Measurements from ENCODE around the gene ERI3.

Gene ERI3

DNA sequence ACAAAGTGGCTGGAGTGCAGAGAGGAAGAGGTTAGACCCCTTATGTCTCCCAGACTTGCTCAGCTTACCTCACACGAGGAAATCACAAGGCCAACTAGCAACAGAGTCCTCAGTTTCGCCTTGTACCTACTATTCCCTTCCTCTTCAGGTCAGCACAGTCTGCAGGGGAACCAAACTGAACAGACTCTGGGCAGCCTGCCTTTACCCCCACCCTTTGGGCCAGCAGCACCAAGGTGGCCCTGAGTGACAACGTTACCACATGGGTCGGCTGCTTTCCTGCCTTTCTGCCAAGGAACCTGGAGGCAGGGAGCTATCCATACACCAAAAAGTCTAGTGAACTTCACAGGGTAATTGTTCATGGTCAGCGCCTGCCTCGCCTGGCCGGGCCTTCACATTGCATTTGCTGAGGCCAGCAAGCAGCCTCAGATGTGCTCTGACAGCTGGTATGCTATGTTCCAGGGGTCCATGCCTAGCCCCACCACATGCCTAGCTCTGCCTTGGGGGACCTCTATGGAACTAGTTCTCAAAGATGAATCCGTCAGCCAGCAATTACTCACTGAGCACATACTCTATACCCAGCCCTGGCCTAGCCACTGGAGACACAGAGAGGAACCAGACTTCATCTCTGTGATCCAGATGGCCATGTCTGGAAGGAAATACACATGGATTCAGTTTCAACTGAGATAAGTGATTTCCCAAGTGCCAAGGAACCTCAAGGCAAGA lies 72.2 kb downstream of the ERI3 start:
- no peak for DNase-seq

DNA sequence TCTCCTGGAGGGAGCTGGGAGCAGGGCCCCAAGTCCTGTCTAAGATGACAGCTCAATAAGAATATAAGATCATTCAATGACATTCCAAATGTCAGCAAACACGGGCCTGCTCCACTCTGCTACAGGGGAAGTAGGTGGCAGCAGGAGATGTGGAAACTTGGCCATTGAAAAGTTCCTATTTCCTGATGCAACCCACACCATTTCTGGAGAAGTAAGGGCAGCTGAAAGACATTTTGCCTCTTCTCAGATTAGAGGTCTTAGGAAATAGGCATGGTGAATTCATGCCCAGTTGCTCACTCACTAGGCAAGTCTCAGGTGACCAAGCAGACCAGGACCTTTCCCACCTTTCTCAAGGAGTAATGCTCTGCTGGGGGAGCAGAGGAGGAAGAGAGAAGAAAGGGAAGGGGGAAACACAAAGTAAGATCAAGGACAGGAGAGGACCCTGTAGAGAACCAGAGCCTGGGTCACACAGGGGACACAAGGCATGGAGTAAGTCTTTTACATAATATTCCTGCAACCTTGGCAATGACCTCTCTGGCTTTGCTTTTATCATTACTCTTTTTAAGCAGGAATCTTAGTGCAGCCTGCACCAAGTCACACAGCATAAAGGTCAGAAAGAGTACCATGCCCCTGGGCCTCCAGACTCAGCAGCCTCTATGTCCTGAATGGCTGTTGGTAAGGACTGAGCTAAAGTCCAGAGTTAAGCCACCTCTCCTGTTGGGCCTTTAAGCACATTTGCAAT lies 72.9 kb downstream of the ERI3 start:
- DNase-seq = no peak

DNA sequence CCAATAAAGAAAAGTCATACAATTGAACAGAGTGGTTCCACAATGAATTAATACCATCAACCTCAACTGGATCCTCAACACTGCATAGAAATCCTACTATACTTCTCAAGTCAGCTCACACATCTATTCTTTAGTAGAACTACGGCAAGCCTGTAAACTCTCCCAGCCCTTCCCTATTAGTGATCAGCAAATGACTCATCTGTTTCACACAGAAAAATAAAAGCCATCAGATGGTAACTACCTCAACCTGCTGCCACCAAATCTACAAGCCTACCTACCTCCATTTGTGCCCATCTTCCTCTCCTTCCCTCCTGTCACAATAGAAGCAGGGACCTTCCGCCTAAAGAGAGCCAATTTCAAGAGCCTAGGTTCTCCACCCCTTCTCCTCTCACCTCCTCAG lies 78.2 kb downstream of the ERI3 start:
- DNase-seq = no peak

GRCh38 chr1:44275991-44276405 lies 79.1 kb downstream of the ERI3 start:
- DNase-seq = no peak

- DNase-seq = no peak
Measured at GRCh38 chr1:44275296-44275962, 79.6 kb downstream of the ERI3 start.

DNA sequence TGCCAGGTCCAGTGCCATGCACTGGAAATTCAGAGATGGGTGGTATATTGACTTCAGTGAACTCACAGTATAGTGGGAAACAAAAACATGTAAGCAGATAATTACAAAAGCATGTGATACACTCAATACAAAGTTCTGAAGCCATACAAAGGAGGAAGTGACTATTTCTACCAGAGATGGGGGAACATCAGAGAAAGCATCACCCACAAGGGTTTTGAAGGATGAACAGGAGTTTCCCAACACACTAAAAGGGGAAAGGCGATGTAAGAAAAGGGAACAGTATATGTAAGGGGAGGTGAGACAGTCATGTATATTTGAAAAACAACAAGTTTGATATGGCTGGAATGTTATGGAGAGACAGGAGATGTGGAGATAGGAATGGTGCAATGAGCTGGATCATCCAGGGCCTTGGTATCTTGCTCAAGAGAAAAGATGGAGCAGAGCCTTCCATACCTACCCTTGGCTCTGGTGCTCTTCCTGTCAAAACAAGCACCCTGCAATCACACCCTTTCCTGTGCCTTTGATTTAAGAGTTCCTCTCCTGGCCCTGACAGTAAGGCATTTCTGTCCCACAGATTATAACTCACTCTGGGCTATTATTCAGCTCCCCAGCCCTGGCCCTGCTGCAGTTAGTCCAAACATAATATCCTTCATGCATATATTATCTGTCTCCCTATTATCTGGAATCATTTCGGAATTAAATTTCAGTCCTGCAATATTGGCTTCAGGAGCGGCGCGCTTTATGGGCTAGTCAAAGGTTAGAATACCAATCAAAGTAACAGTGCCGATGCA lies 81.3 kb downstream of the ERI3 start:
- no peak for DNase-seq

- no peak for DNase-seq
Measured at GRCh38 chr1:44272992-44273391, 82.1 kb downstream of the ERI3 start.

- no peak for DNase-seq
Measured at GRCh38 chr1:44271646-44272045, 83.4 kb downstream of the ERI3 start.

DNA sequence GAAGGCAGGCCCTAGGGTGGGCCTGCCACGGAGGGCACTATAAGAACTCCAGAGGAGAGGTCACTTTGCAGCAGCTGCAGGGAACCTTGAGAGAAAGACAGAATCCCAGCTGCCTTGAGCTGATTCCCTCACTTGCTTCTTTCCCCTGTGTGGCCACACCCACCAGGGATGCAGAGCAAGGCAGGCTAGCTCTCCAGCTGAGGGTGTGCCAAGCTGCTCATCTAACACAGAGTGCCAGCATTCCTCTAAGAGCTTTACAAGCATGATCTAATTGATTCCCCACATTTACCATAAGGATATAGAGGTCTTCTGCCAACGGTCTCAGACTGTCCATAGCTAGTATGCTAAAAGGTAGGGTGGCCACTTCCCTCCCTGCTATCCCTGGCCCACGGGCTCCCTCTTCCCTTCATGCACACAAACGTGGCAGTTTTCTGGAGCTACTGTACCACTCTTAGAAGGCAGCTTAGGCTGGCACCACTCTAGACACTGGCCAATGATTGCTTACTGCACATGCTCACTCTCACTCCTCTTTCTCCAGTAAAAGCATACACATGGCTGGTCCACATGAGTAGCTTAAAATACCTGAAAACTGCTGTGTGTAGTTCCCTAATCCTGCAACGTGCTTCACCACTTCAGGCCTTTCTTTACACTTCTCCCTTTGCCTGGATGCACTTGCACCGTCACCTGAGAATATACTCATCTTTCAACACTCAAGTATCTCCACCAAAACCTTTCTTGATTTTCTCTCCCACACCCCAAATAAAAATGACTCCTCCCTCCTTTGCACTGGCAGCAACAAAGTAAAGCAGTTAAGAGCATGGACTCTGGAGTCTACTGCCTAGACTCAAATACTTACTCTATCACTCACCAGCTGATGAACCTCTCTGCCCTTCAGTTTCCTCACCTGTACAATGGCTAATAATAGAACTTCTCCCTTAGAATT lies 84.1 kb downstream of the ERI3 start:
- DNase-seq = no peak

DNA sequence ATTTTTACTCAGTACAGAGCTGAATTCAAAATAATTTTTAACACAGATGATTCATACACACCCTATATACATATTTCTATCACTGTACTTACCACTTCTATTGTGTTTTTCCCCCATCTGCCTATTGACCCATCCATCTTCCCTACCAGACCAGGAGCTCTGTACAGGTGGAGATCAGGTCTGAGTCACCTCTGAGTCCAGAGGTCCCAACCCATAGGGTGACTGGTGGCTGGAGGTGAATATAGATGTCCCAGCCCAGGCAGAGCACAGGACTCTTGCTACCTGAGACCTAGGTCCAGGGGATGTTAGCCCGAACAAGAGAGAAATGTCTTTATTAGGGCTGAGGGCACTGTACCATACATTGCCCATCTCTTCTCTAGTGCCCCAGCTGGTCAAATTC lies 87.0 kb downstream of the ERI3 start:
- DNase-seq = no peak

- no peak for DNase-seq
Measured at GRCh38 chr1:44267438-44267837, 87.6 kb downstream of the ERI3 start.

DNA sequence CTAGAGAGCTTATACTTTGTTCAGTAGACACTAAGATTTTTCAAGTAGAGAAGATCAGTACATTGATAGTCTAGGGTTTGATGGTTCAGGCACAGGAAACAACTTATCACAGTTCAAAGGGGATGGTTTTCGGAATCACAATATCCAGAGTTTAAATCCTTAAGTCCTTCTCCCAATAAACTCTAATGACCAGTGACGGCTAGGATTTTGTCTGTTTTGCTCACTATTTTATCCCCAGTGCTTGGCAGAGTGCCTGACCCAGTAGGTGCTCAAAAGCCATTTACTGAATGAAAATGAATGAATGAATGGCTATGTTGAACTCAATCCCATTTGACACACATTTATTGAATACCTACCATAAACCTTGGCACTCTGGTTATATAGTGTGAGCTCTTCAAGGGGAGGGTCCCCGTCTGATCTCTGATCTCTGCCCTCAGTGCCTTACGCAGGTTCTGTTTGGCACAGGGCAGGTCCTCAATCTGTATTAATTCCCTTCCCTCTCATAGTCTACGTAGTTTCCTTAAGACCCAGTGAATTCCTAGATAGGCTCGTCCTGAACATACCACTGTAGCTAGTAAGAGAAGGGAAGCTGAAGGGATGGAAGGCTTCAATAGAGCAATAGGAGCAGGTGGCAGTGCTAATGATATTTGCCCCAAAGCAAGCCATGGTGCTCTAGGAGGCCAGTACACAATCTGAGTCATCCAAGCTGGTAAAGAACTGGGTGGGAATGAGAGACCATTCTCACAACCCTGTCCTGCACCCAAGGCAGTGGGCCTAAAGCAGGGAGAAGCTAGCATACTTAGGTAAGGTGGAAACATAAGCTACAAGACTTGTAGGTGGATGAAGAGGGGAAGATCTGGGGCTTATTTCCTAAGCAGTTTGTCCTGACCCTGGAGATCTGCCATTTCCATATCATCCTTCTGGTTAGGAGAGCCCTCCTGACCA lies 88.4 kb downstream of the ERI3 start:
- DNase-seq = no peak

DNA sequence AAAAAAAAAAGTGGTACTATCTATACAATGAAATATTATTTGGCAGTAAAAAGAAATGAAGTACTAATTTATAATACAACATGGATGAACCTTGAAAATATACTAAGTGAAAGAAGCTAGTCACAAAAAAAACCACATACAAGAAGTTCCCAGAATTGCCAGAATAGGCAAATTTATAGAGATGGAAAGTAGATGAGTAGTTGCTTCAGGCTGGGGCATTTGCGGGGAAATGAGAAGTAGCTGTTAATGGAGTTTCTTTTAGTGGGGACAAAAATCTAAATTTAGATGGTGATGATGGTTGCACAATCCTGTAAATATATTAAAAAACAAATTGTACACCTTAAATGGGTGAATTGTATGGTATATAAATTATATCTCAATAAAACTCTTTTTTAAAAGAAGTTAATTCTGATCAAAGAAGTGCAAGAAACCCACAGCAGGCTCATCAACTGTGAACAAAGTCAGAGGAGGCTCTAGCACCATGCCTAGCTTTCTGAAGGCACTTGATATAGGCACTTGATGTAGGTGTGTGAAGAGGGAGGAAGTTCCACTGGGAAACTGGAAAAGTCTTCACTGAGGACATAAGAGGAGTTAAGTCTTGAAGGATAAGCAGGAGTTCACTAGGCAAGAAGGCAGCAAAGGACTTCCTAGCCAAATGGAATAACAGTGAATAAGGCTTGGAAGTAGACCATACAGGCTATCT lies 89.2 kb downstream of the ERI3 start:
- DNase-seq = no peak

- no peak for DNase-seq
Measured at GRCh38 chr1:44264451-44264771, 90.6 kb downstream of the ERI3 start.

DNA sequence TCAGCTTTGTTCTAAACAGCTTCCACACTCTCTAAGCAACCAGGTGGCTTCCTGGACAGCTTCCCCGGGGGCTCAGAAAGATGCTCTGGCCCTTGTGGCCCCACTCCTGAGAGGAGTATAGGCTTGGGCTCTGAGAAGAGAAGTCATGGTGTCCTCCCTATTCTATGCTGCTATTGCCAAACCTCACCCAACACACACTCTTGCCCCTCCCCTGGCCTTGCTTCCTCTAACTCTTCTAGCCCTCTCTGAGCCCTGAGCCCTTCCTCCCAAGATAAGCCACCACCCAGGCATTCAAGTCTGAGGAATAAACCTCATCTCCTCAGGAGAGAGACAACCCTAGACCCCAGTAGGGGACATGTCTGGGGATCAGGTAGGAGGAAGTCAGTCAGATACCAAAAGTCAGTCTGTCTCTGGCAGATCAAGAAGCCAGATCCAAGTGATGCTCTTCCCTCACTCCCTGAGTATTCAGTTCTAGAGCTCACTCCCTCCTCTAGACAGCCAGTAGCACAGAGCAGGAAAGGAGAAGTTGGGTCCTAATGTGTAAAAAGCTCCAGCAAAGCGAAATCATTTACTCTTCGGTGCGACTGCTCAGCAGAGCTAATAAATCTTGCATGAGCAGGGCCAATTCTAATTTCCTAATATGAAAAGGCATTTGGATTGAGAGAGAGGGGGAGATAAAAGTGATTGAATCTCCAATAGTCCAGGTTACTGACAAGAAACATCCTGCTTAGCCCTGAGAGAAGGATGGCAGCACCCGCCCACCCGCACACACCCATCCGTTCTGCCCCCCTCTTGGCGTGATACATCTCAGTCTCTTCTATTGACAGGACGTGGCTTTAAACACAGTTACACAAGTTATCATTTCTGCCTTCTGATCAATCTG lies 91.2 kb downstream of the ERI3 start:
- DNase-seq = no peak

GRCh38 chr1:44262816-44263567 lies 92.1 kb downstream of the ERI3 start:
- no peak for DNase-seq

GRCh38 chr1:44262414-44262813 lies 92.6 kb downstream of the ERI3 start:
- no peak for DNase-seq

- no peak for DNase-seq
Measured at GRCh38 chr1:44261962-44262361, 93.1 kb downstream of the ERI3 start.

Measured in activated CD8-positive, alpha-beta memory T cell treated with anti-CD3 and anti-CD28 coated beads for 24 hours (primary cell).